NCI-H2196 treated with DMSO at 0.1 percent for 48 hours (cell line): ENCODE data around the gene C1orf198.
A peak's percentile ranks its signal among the peaks of the same experiment; 100 is the strongest.

Source experiments
- DNase-seq: peaks from one replicate; lab custom pipeline; 2025; ENCODE audit not compliant: unreplicated experiment; lab: John Stamatoyannopoulos, UW

Gene C1orf198

DNA sequence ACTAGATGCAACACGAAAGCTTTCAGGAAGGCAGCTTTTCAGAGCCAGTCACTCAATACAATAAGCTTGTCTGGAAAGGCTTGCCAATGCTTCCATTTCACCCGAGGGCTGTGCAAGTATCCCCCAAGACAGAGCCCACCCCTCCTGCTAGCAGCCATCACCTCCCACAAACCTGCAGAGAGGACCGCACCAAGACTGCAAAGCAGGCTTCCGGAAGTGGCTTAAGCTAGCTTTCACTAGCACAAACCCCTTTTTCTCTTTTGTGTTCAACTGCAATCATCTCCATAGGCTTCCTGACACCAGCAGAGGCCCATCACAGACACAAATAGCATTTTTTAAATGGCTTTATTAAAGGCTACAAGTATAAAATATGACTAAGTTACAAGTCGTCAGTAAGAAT is 31.5 kb downstream of the C1orf198 start:
- DNase-seq, result no peak

GRCh38 chr1:230836347-230836746 is 32.0 kb downstream of the C1orf198 start:
- DNase-seq, result no peak

GRCh38 chr1:230834292-230834691 is 34.0 kb downstream of the C1orf198 start:
- no peak for DNase-seq

DNA sequence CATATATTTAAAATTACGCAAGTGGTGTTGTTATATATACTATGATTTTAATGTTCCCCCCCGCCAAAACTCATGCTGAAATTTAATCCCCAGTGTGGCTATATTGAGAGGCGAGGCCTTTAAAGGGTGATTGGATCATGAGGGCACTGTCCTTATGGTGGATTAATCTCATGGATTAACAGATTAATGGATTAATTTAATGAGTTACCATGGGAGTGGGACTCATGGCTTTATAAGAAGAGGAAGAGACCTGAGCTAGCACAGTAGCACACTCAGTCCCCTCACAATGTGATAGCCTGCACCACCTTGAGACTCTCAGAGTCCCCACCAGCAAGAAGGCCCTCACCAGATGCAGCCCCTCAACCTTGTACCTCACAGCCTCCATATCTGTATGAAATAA is 34.8 kb downstream of the C1orf198 start:
- DNase-seq, result no peak

DNA sequence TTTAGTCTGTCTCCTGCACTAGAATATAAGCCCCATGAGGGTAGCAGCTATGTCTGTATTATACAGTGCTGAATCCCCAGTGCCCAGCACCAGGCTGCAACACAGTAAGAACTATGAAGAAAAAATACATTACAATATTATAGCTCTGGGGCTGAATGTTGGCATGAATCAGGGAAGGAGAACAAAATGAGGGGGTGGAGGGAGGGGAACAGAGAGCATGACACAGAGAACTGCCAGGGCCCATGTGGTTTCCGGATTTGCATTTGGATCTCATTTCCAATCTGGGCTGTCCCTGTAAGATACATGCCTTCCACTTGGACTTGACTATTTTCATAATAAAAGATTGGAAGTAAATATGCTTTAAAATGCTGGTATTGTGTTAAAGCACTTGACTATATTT is 35.8 kb downstream of the C1orf198 start:
- DNase-seq, result no peak

GRCh38 chr1:230831771-230832170 is 36.5 kb downstream of the C1orf198 start:
- DNase-seq, result no peak

GRCh38 chr1:230828421-230828820 is 39.9 kb downstream of the C1orf198 start:
- no peak for DNase-seq

GRCh38 chr1:230827801-230828200 is 40.5 kb downstream of the C1orf198 start:
- no peak for DNase-seq

DNA sequence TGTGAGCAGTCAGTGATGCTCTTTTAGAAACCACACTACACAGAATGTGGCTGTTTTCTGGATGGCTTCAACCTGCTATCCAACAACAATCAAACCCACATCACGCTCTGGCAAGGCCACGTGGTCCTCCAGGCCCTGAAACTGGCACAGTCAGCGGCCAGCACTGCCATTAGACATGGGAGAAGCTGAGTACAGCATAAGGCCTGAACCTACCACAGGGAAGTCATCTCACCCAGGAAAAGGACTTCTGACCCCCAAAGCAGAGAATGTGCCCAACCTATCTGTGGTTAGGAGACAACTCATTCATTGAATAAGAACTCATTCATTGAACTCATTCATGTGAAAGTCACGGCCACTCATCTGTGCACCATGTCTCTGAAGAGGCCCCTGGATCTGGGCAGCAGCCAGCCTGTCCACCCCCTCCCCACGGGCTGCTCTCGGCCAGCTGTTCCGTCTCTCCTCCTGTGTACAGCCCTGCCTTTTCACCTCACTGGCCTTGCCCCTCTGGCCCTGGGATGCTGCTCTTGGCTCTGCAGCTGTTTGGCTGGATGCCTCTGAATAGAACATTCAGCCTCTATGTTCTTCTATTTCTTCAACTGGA is 41.1 kb downstream of the C1orf198 start:
- DNase-seq, result no peak

- no peak for DNase-seq
Observed at GRCh38 chr1:230826166-230826875, 42.0 kb downstream of the C1orf198 start.

DNA sequence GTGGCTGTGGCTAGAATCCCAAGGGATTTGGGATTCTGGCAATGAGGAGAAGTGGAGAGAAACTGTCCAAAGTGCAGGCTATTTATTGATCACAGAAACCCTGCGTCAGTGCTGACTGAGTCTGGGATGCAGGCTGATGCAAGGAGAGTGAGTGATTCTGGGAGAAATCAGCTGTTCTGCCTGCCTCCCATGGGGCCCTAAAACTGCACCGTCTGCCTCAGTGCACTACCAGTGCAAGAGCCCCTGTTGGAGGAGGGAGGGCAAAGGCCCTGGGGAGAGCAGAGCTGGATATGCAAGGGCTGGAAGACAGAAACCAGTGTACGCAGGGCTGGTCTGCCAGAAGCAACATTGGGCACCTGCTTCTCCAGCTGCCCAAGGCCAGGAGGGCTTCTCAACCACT is 42.6 kb downstream of the C1orf198 start:
- no peak for DNase-seq

DNA sequence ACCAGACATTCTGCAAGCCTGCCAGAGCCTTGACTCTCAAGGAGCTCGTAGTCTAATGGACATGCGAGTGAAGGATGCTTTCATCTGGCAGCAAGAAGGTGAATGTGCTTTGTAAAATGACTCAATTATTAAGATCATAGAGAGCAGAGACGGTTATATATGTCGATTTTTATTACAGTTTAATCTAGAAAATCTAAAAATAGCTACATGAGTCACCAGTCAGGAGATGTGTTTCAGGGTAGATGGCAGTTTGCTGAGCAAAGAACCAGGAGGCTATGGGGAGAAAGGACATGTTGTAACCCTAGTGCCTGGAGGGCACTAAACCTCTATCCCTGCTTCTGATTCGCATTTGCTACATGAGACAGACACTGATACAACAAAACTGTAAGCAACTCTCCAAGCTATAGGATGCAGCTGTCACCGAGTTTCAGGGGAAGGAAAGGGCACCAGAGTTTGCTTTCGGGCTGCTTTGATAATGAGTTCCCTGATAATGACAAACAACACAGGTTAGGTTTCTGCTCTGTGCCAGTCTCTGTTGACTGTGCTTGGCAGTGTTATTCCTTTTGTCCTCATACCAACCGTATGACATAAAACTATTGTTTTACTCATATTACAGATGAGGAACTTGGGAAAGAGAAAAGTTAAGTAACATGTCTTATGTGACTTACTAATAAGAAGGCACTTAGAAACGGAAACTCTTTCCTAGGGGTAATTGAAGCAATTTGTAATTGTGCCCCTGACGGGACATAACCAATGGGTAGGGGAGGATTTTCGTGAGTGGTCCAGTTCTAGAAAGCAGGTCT is 43.2 kb downstream of the C1orf198 start:
- DNase-seq, result peak; percentile 62

GRCh38 chr1:230824551-230824918 is 43.8 kb downstream of the C1orf198 start:
- no peak for DNase-seq

- no peak for DNase-seq
Observed at GRCh38 chr1:230823931-230824381, 44.4 kb downstream of the C1orf198 start.

- no peak for DNase-seq
Observed at GRCh38 chr1:230823426-230823825, 44.9 kb downstream of the C1orf198 start.

GRCh38 chr1:230822092-230822581 is 46.2 kb downstream of the C1orf198 start:
- no peak for DNase-seq

DNA sequence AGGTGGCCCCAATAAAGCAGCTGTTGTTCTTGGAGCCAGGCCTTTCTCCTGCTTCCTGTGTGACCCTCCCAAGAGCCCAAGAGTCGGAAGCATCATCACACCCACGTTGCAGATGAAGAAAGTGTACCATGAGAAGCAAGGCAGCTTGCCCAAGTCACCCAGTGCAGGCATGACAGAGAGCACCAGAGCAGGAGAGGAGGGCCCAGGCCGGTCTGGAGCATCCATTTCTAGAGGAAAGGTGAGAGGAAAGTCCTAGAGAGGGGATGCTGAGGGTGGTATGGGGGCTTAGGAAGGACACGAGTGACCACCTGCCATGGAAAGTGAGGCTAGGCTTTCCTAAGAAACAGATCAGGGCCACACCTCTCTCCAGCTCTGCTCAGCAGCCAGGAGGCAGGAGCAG is 47.0 kb downstream of the C1orf198 start:
- no peak for DNase-seq

GRCh38 chr1:230820568-230820967 is 47.8 kb downstream of the C1orf198 start:
- DNase-seq, result no peak

DNA sequence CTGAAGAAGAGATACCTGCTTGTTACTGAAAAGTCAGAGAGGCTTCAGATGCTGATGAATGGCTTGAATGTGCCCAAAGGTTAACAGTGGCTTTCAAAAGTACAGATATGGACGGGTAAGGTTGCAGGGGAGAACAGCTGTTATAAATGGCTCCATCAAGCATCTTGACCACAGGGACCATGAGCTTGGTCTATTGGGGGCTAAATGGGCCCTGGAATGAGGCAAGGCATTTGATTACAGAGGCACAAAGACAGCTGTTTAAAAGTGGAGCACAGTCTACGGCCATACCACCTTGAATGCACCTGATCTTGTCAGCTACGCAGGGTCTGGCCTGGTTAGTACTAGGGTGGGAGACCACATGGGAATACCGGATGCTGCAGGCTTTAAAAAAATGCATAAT is 48.3 kb downstream of the C1orf198 start:
- DNase-seq, result no peak

DNA sequence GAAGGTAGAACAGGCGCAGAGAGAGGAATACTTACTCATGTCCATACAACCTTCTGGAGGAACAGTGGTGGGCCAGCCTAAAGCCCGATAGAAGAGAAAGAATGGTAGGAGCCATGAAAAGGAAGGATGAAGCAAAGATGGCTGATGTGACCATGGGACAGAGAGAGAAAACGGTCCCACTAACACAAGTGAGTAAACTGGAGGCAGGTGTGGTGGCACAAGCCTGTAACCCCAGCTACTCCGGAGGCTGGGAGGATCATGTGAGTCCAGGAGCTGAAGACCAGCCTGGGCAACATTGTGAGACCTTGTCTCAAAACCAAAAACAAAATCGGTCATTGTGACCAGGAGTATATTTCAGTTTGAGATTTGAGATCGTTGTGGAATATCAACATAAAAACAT is 49.4 kb downstream of the C1orf198 start:
- DNase-seq, result no peak

GRCh38 chr1:230818367-230818766 is 50.0 kb downstream of the C1orf198 start:
- DNase-seq, result no peak

DNA sequence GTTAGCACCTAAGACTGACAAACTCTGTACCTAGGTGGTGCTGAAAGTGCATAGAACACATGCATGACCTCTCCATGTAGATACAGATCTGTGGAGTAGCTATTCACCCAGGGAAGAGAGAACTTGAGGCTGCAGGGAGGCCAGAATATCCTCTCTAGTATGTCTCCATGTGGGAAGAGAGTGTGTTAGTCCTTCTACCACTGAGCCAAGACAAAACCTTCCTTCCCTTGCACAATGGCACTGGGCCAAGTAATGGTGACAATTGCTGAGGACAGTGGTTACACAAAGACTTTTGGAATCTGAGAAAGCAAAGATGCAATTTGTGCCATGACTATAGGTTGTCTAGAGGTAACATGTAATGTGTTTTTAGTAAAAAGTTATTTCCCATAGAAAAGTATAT is 52.3 kb downstream of the C1orf198 start:
- DNase-seq, result no peak
